Vagina (tissue), 2 donors: ENCODE measurements around the gene SLC2A4RG. TPM values are rescaled to one million over a fixed set of nuclear protein-coding genes. Genes with fewer than 3 reads are reported as not detected.

Experiments
- DNase-seq, 2 donors: peaks; one replicate each; pipeline ENCODE4 v3.0.0-alpha.2; 2017; ENCODE audit errors: extremely low spot score in 2 of 2
- H3K27ac ChIP-seq: fragments of 200-600 bp; sonication (generic); one replicate; pipeline ENCODE4 v1.5.1; 2019
- H3K27me3 ChIP-seq: fragments of 200-600 bp; sonication (generic); one replicate; pipeline ENCODE4 v1.5.1; 2019
- H3K36me3 ChIP-seq, 2 donors: fragments of 200-600 bp; sonication (generic); one replicate each; pipeline ENCODE4 v1.5.1; 2017 to 2019
- H3K4me1 ChIP-seq: fragments of 200-600 bp; sonication (generic); one replicate; pipeline ENCODE4 v1.5.1; 2019
- H3K4me3 ChIP-seq, 2 donors: fragments of 200-600 bp; sonication (generic); 1 replicate in 1 of 2; 2 replicates in 1 of 2; pipeline ENCODE4 v1.5.1; 2016 to 2019
- H3K9me3 ChIP-seq: fragments of 200-600 bp; sonication (generic); one replicate; pipeline ENCODE4 v1.5.1; 2019
- CTCF ChIP-seq, 3 experiments: fragments of 450-650 bp in 2 of 3; fragments of 200-600 bp in 1 of 3; sonication (generic) in 1 of 3; IDR thresholded peaks; one replicate each; pipeline ENCODE4 v1.5.1; 2017 to 2019; ENCODE audit warnings: antibody characterized with exemption in 3 of 3, mild to moderate bottlenecking in 2 of 3, moderate library complexity in 2 of 3
- POLR2A ChIP-seq, 2 donors: fragments of 450-650 bp; IDR thresholded peaks; one replicate each; pipeline ENCODE4 v1.6.1; 2017; ENCODE audit warnings: antibody characterized with exemption in 2 of 2, mild to moderate bottlenecking in 2 of 2, moderate library complexity in 2 of 2
- POLR2AphosphoS5 ChIP-seq, 2 donors: sonication (generic); formaldehyde crosslinking; IDR thresholded peaks; one replicate each; pipeline ENCODE4 v1.9.0; 2017; ENCODE audit warnings: antibody characterized with exemption in 2 of 2, mild to moderate bottlenecking in 2 of 2, low read depth in 1 of 2; ENCODE audit not compliant: insufficient read depth in 1 of 2
- intact Hi-C: fragments of 100-400 bp; cut with DNase I; formaldehyde crosslinking; loops from one replicate; pipeline ENCODE4 v1.15.1; 2023
- total RNA-seq: library from RNA; depleted of rRNA; stranded (reverse); fragments of >200 nt; gene quantifications from one replicate; pipeline ENCODE4 v1.2.3, GENCODE V29; 2016

Gene SLC2A4RG
- total RNA-seq, 1 donor from 2014 or later, result 33.1 TPM

GRCh38 chr20:63785691-63786131 is 46.1 kb downstream of the SLC2A4RG start:
- TF ChIP-seq POLR2AphosphoS5 (IDR thresholded peaks at IDR 0.05; ENCODE audit: insufficient read depth in 1 of 2, low read depth in 1 of 2), result no peak
- TF ChIP-seq POLR2A (IDR thresholded peaks at IDR 0.05), result no peak
- no peak for TF ChIP-seq CTCF (IDR thresholded peaks at IDR 0.05)
- Histone ChIP-seq H3K9me3 (no peaks in the 10 kb centered on the region), H3K4me3 (no peak overlapping the region), H3K27me3 (no peaks in the 10 kb centered on the region), H3K27ac (no peak overlapping the region), H3K36me3 (peaks cover 0 to 5% of the 10 kb centered on the region in 2 donors), H3K4me1 (no peaks in the 10 kb centered on the region)
- DNase-seq, result no peak
- intact Hi-C loops, result no loop called here

- Histone ChIP-seq H3K27me3 (no peaks in the 10 kb centered on the region), H3K4me1 (no peaks in the 10 kb centered on the region), H3K9me3 (no peaks in the 10 kb centered on the region), H3K27ac (no peak overlapping the region), H3K4me3 (no peak overlapping the region), H3K36me3 (peaks cover 0 to 5% of the 10 kb centered on the region in 2 donors)
- TF ChIP-seq POLR2AphosphoS5 (IDR thresholded peaks at IDR 0.05; ENCODE audit: insufficient read depth in 1 of 2, low read depth in 1 of 2) (no peak), POLR2A (IDR thresholded peaks at IDR 0.05) (no peak), CTCF (IDR thresholded peaks at IDR 0.05) (no peak)
- DNase-seq, result no peak
- intact Hi-C loops, result no loop called here
Observed at GRCh38 chr20:63787302-63787701, 47.7 kb downstream of the SLC2A4RG start.

- intact Hi-C loops, result no loop called here
- no peak for DNase-seq
- TF ChIP-seq POLR2AphosphoS5 (IDR thresholded peaks at IDR 0.05; ENCODE audit: insufficient read depth in 1 of 2, low read depth in 1 of 2) (no peak), POLR2A (IDR thresholded peaks at IDR 0.05) (no peak), CTCF (IDR thresholded peaks at IDR 0.05) (no peak)
- H3K27me3 ChIP-seq, result no peaks in the 10 kb centered on the region
- H3K4me3 ChIP-seq, result no peak overlapping the region
- H3K36me3 ChIP-seq, result peaks cover 0 to 5% of the 10 kb centered on the region in 2 donors
- no peak overlapping the region for H3K27ac ChIP-seq
- no peaks in the 10 kb centered on the region for H3K4me1 ChIP-seq
- H3K9me3 ChIP-seq, result no peaks in the 10 kb centered on the region
Observed at GRCh38 chr20:63787749-63788148, 48.2 kb downstream of the SLC2A4RG start.

- no peaks in the 10 kb centered on the region for H3K4me1 ChIP-seq
- H3K36me3 ChIP-seq, result peaks cover 0 to 5% of the 10 kb centered on the region in 2 donors
- DNase-seq, result no peak
- no peaks in the 10 kb centered on the region for H3K27me3 ChIP-seq
- no peak overlapping the region for H3K4me3 ChIP-seq
- TF ChIP-seq POLR2A (IDR thresholded peaks at IDR 0.05) (no peak), CTCF (IDR thresholded peaks at IDR 0.05) (no peak), POLR2AphosphoS5 (IDR thresholded peaks at IDR 0.05; ENCODE audit: insufficient read depth in 1 of 2, low read depth in 1 of 2) (no peak)
- H3K27ac ChIP-seq, result no peak overlapping the region
- intact Hi-C loops, result no loop called here
- H3K9me3 ChIP-seq, result no peaks in the 10 kb centered on the region
Observed at GRCh38 chr20:63789836-63790571, 50.4 kb downstream of the SLC2A4RG start.

GRCh38 chr20:63790572-63791168 is 51.1 kb downstream of the SLC2A4RG start:
- intact Hi-C loops, result no loop called here
- peaks cover 0 to 5% of the 10 kb centered on the region in 2 donors for H3K36me3 ChIP-seq
- DNase-seq, result no peak
- H3K9me3 ChIP-seq, result no peaks in the 10 kb centered on the region
- H3K4me3 ChIP-seq, result no peak overlapping the region
- TF ChIP-seq POLR2AphosphoS5 (IDR thresholded peaks at IDR 0.05; ENCODE audit: insufficient read depth in 1 of 2, low read depth in 1 of 2) (no peak), POLR2A (IDR thresholded peaks at IDR 0.05) (no peak), CTCF (IDR thresholded peaks at IDR 0.05) (no peak)
- H3K27ac ChIP-seq, result no peak overlapping the region
- no peaks in the 10 kb centered on the region for H3K4me1 ChIP-seq
- no peaks in the 10 kb centered on the region for H3K27me3 ChIP-seq
